NCI-H345 (cell line): ENCODE results near the gene PCDHGB7.
"Not testable (repeated sequence)": the region's sequence is repeated elsewhere in the genome, so short reads cannot be mapped to it uniquely, and the experiment has no call there.

Experiments used
- DNase-seq: peaks from one replicate; lab custom pipeline; 2025; lab: John Stamatoyannopoulos, UW

PCDHGB7 gene

GRCh38 chr5:141417494-141418172 is at the start of gene PCDHGB7:
TSS of gene PCDHGB7 (plus strand) at chr5:141417677. CDS start at chr5:141417860, 183 bp downstream.
- DNase-seq, result not testable (repeated sequence)

- DNase-seq, result no peak
Observed at GRCh38 chr5:141369994-141370848, 47.3 kb upstream of the PCDHGB7 start, which contains the start of gene PCDHGB3. TSS of gene PCDHGB3 (plus strand) at chr5:141370242. CDS start at chr5:141370395, 153 bp downstream.

GRCh38 chr5:141371572-141372475 is 45.7 kb upstream of the PCDHGB7 start:
- DNase-seq, result no peak

- no peak for DNase-seq
Observed at GRCh38 chr5:141373673-141374317, 43.7 kb upstream of the PCDHGB7 start, which contains the start of gene PCDHGA6. TSS of gene PCDHGA6 (plus strand) at chr5:141373891. CDS start at chr5:141374084, 193 bp downstream.

GRCh38 chr5:141374627-141375026 is 42.9 kb upstream of the PCDHGB7 start:
- DNase-seq, result no peak

- not testable (repeated sequence) for DNase-seq
Observed at GRCh38 chr5:141375444-141376155, 41.9 kb upstream of the PCDHGB7 start.

GRCh38 chr5:141382469-141383294 is 34.8 kb upstream of the PCDHGB7 start, which contains the start of gene PCDHGA7:
TSS of gene PCDHGA7 (plus strand) at chr5:141382742. CDS start at chr5:141382900, 158 bp downstream.
- no peak for DNase-seq

- no peak for DNase-seq
Observed at GRCh38 chr5:141383345-141383744, 34.1 kb upstream of the PCDHGB7 start.

GRCh38 chr5:141384471-141385267 is 32.8 kb upstream of the PCDHGB7 start:
- no peak for DNase-seq

- DNase-seq, result not testable (repeated sequence)
Observed at GRCh38 chr5:141387557-141388311, 29.7 kb upstream of the PCDHGB7 start, which contains the start of gene PCDHGB4. TSS of gene PCDHGB4 (plus strand) at chr5:141387698. CDS start at chr5:141387885, 187 bp downstream.

- DNase-seq, result no peak
Observed at GRCh38 chr5:141388661-141389060, 28.8 kb upstream of the PCDHGB7 start.

GRCh38 chr5:141389153-141390042 is 28.1 kb upstream of the PCDHGB7 start:
- DNase-seq, result no peak

- no peak for DNase-seq
Observed at GRCh38 chr5:141392429-141393198, 24.9 kb upstream of the PCDHGB7 start, which contains the start of gene PCDHGA8. TSS of gene PCDHGA8 (plus strand) at chr5:141392633. CDS start at chr5:141392814, 181 bp downstream.

- DNase-seq, result no peak
Observed at GRCh38 chr5:141393267-141393666, 24.2 kb upstream of the PCDHGB7 start.

- DNase-seq, result not testable (repeated sequence)
Observed at GRCh38 chr5:141394401-141395187, 22.9 kb upstream of the PCDHGB7 start.
